HCT116 (cell line): ENCODE measurements around the gene DAPK2. TPM values are rescaled to one million over a fixed set of nuclear protein-coding genes. Genes with fewer than 3 reads are reported as not detected.

ENCODE experiments used
- ATAC-seq: fragments of 200-7000 bp; cut with Tn5 transposase; 2 replicates; pipeline ENCODE4 v1.9.1; 2020; ENCODE audit warnings: mild to moderate bottlenecking, moderate library complexity
- BruUV-seq: library from RNA; stranded (reverse); fragments of 400-500 nt; replicated peaks from 2 replicates; lab custom pipeline; 2021; lab: Mats Ljungman, UMichigan
- CTCF ChIA-PET: fragments of 300-600 bp; sonication (Branson Sonifier 250); formaldehyde crosslinking; loops from one replicate; lab custom pipeline; 2021; ENCODE audit warnings: antibody characterized with exemption; lab: Charles Lee
- POLR2A ChIA-PET: fragments of 300-600, 350-600 bp; sonication (Branson Sonifier 250); formaldehyde crosslinking; loops from one replicate; lab custom pipeline; 2021; ENCODE audit warnings: antibody characterized with exemption; lab: Charles Lee
- RAD21 ChIA-PET, 2 experiments: fragments of 300-600 bp; sonication (Branson Sonifier 250); formaldehyde crosslinking; loops; one replicate each; lab custom pipeline; 2023; ENCODE audit warnings: low total read pairs in 2 of 2; ENCODE audit not compliant: uncharacterized antibody in 2 of 2, unreplicated experiment in 2 of 2, low non-redundant PET in 1 of 2; lab: Charles Lee
- DNase-seq: peaks from one replicate; pipeline ENCODE4 v3.0.0-alpha.2; 2010; ENCODE audit warnings: low read depth, low spot score
- H2AFZ ChIP-seq: fragments of 200-600 bp; shearing (Covaris generic), sonication (generic); 2 replicates; pipeline ENCODE4 v1.6.1; 2017; ENCODE audit warnings: low read depth, mixed run types, mixed read lengths, antibody characterized with exemption, low read length; ENCODE audit not compliant: poor library complexity, severe bottlenecking
- H3K27ac ChIP-seq: 2 replicates; pipeline ENCODE4 v1.5.1; 2012; ENCODE audit warnings: low read depth, low read length
- H3K27me3 ChIP-seq: fragments of 200-600 bp; sonication (generic); 2 replicates; pipeline ENCODE4 v1.6.1; 2016; ENCODE audit warnings: mixed run types, low read length, mixed read lengths; ENCODE audit not compliant: insufficient read depth
- H3K36me3 ChIP-seq, 2 experiments: fragments of 200-500 bp in 1 of 2; fragments of 200-600 bp in 1 of 2; sonication (Bioruptor generic) in 1 of 2; sonication (generic) in 1 of 2; 2 replicates each; pipeline versions ENCODE4 v1.5.1 to v1.6.1; 2014 to 2016; ENCODE audit warnings: low read length in 2 of 2, inconsistent platforms in 1 of 2, mixed read lengths in 1 of 2, mixed run types in 1 of 2; ENCODE audit not compliant: insufficient read depth in 2 of 2, control insufficient read depth in 1 of 2
- H3K4me1 ChIP-seq, 2 experiments: fragments of 200-600 bp in 1 of 2; sonication (generic) in 1 of 2; 2 replicates each; pipeline versions ENCODE4 v1.5.1 to v1.6.1; 2012 to 2017; ENCODE audit warnings: low read length in 2 of 2, inconsistent platforms in 1 of 2, mild to moderate bottlenecking in 1 of 2, mixed read lengths in 1 of 2, mixed run types in 1 of 2, moderate library complexity in 1 of 2; ENCODE audit not compliant: insufficient read depth in 2 of 2, control insufficient read depth in 1 of 2
- H3K4me2 ChIP-seq: fragments of 200-600 bp; sonication (generic); 2 replicates; pipeline ENCODE4 v1.6.1; 2017; ENCODE audit warnings: mixed run types, low read length, mixed read lengths
- H3K4me3 ChIP-seq, 2 experiments: fragments of 200-600 bp in 1 of 2; sonication (generic) in 1 of 2; replicated peaks in 1 of 2; 2 replicates each; pipeline ENCODE4 v1.5.1; 2011 to 2016; ENCODE audit warnings: low read length in 2 of 2, control low read depth in 1 of 2, low read depth in 1 of 2, mild to moderate bottlenecking in 1 of 2, mixed read lengths in 1 of 2, mixed run types in 1 of 2
- H3K79me2 ChIP-seq: fragments of 200-600 bp; sonication (generic); 2 replicates; pipeline ENCODE4 v1.6.1; 2017; ENCODE audit warnings: mild to moderate bottlenecking, mixed run types, low read length, moderate library complexity, mixed read lengths; ENCODE audit not compliant: insufficient read depth
- H3K9ac ChIP-seq: fragments of 200-600 bp; sonication (generic); 2 replicates; pipeline ENCODE4 v1.6.1; 2016; ENCODE audit warnings: low read length, mixed read lengths
- H3K9me2 ChIP-seq: fragments of 200-600 bp; sonication (generic), shearing (Covaris generic); 2 replicates; pipeline ENCODE4 v1.6.1; 2017; ENCODE audit warnings: mixed run types, mild to moderate bottlenecking, moderate library complexity; ENCODE audit not compliant: insufficient read depth
- H3K9me3 ChIP-seq, 2 experiments: fragments of 200-500 bp in 1 of 2; fragments of 200-600 bp in 1 of 2; sonication (Bioruptor generic) in 1 of 2; sonication (generic) in 1 of 2; 2 replicates each; pipeline ENCODE4 v1.6.1; 2014 to 2017; ENCODE audit warnings: low read length in 2 of 2, mixed read lengths in 2 of 2, inconsistent platforms in 1 of 2, low read depth in 1 of 2, mild to moderate bottlenecking in 1 of 2, mixed run types in 1 of 2, moderate library complexity in 1 of 2; ENCODE audit not compliant: control insufficient read depth in 1 of 2, insufficient read depth in 1 of 2
- H4K20me1 ChIP-seq: fragments of 200-600 bp; sonication (generic), shearing (Covaris generic); 2 replicates; pipeline ENCODE4 v1.6.1; 2017; ENCODE audit warnings: mixed run types, mild to moderate bottlenecking, moderate library complexity; ENCODE audit not compliant: insufficient read depth
- CBX3 ChIP-seq: IDR thresholded peaks from 2 replicates; pipeline ENCODE4 v1.6.1; 2012; ENCODE audit warnings: low read depth
- EZH2phosphoT487 ChIP-seq: fragments of 200-600 bp; IDR thresholded peaks from 2 replicates; pipeline ENCODE4 v1.6.1; 2018; ENCODE audit warnings: antibody characterized with exemption, borderline replicate concordance
- JUND ChIP-seq: IDR thresholded peaks from 2 replicates; pipeline ENCODE4 v1.6.1; 2012
- POLR2AphosphoS5 ChIP-seq: IDR thresholded peaks from 2 replicates; pipeline ENCODE4 v1.6.1; 2011; ENCODE audit warnings: mild to moderate bottlenecking, low read depth, low read length, moderate library complexity
- REST ChIP-seq: IDR thresholded peaks from 2 replicates; pipeline ENCODE4 v1.6.1; 2012; ENCODE audit warnings: low read depth
- SP1 ChIP-seq: IDR thresholded peaks from 2 replicates; pipeline ENCODE4 v1.6.1; 2012; ENCODE audit warnings: low read depth
- YY1 ChIP-seq: IDR thresholded peaks from 2 replicates; pipeline ENCODE4 v1.6.1; 2011; ENCODE audit warnings: low read length, low read depth, moderate library complexity, mild to moderate bottlenecking; ENCODE audit not compliant: insufficient replicate concordance; ENCODE audit errors: extremely low read depth
- ZBTB33 ChIP-seq: IDR thresholded peaks from 2 replicates; pipeline ENCODE4 v1.6.1; 2011; ENCODE audit warnings: mild to moderate bottlenecking, low read length, moderate library complexity; ENCODE audit not compliant: insufficient replicate concordance; ENCODE audit errors: extremely low read depth
- intact Hi-C: fragments of 100-400 bp; cut with micrococcal nuclease; formaldehyde crosslinking; loops from 2 replicates; pipeline ENCODE4 v1.10.0; 2022
- microRNA counts: library from miRNA; unstranded; fragments of <30 nt; microRNA quantifications from one replicate; lab custom pipeline; 2015
- microRNA-seq: library from miRNA; unstranded; fragments of <30 nt; microRNA quantifications from one replicate; pipeline ENCODE4, GENCODE V29; 2016; ENCODE audit warnings: borderline number of aligned reads
- total RNA-seq: library from RNA; stranded (reverse); gene quantifications from one replicate; pipeline ENCODE4 v1.2.1, GENCODE V29; 2021; ENCODE audit not compliant: unreplicated experiment

DAPK2 gene
- total RNA-seq, 1 experiment from 2014 or later, result 4.8 TPM

GRCh38 chr15:63857461-63857856 lies 188.8 kb downstream of the DAPK2 start:
- no peaks in the 10 kb centered on the region for H3K36me3 ChIP-seq
- H3K27me3 ChIP-seq, result no peaks in the 10 kb centered on the region
- no peaks in the 10 kb centered on the region for H4K20me1 ChIP-seq
- ChIA-PET RAD21 (no interaction called here), POLR2A (no interaction called here), CTCF (no interaction called here)
- H3K4me1 ChIP-seq, result no peaks in the 10 kb centered on the region
- DNase-seq, result no peak
- H3K4me2 ChIP-seq, result no peak overlapping the region
- intact Hi-C loops, result no loop called here
- TF ChIP-seq ZBTB33 (no peak), POLR2AphosphoS5 (no peak), CBX3 (no peak), SP1 (no peak), REST (no peak), EZH2phosphoT487 (no peak), YY1 (no peak), JUND (no peak)
- H2AFZ ChIP-seq, result no peak overlapping the region
- no peak overlapping the region for H3K4me3 ChIP-seq
- H3K27ac ChIP-seq, result no peak overlapping the region
- no peaks in the 10 kb centered on the region for H3K9me2 ChIP-seq
- no peak for ATAC-seq
- no TSS peak for BruUV-seq
- H3K9ac ChIP-seq, result no peak overlapping the region
- no peaks in the 10 kb centered on the region for H3K79me2 ChIP-seq
- H3K9me3 ChIP-seq, result no peaks in the 10 kb centered on the region

MicroRNAs within 50 kb of the gene (microRNA counts, 767-probe panel; counts per million panel counts)
- not detected for microRNA hsa-miR-422a (lab: Ali Mortazavi, UCI)

Small RNAs within 50 kb of the gene (microRNA-seq; reads per million reads assigned to microRNA genes)
- not detected for gene MIR422A

Other genes with a start within 250 kb of the DAPK2 start
- gene HERC1, start 212.5 kb downstream of the DAPK2 start, total RNA-seq, result 32.7 TPM
- gene CIAO2A, start 47.4 kb upstream of the DAPK2 start, total RNA-seq, result 69.3 TPM
- 91.9 TPM for gene SNX1, start 49.5 kb upstream of the DAPK2 start, total RNA-seq
- gene SNX22, start 105.2 kb upstream of the DAPK2 start, total RNA-seq, result 6.3 TPM
- 453 TPM for gene PPIB, start 116.5 kb upstream of the DAPK2 start, total RNA-seq